Daoy (cell line): ENCODE results near the gene NOC4L. TPM values are rescaled to one million over a fixed set of nuclear protein-coding genes. Genes with fewer than 3 reads are reported as not detected.
A peak's percentile ranks its signal among the peaks of the same experiment; 100 is the strongest.

Experiments
- DNase-seq: peaks from one replicate; pipeline ENCODE4 v3.0.0-alpha.2; 2015; ENCODE audit warnings: low read depth
- total RNA-seq: library from RNA; depleted of rRNA; stranded (reverse); fragments of >200 nt; shearing (Covaris generic); gene quantifications from 2 replicates; pipeline ENCODE4 v1.2.3, GENCODE V29; 2014

NOC4L gene
- total RNA-seq, 1 experiment from 2014 or later, result 14.2 TPM

DNA sequence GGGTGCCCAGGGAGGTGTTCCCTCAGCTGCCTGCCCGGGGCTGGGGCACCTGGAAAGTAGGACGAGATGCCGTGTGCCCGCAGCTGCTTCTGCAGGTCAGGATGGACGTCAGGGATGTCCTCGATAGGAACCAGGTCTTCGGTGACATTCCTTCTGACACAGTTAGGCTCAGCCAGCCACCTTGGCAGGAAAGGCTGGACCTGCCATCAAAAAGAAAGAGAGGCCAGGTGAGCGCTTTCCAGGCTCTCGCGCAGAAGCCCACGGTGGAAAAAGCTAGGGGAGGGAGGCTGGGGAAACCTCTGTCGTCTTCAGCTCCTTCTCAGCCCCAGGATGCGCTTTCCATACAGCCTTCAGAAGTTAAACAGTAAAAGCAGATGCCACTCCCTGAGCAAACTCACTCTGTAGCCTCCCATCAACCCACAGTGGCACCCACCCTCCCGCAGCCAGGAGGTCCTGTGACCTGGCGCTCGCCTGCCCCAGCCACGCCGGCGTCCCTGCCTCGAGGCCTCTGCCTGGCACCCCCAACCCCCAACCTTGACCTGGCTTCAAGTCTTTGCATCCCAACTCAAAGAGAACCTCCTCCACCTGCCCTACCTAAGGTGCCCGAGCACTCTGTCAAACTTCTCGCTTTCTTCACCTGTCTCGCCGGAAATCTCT, 1.4 kb upstream of the NOC4L start:
- DNase-seq, result no peak

DNA sequence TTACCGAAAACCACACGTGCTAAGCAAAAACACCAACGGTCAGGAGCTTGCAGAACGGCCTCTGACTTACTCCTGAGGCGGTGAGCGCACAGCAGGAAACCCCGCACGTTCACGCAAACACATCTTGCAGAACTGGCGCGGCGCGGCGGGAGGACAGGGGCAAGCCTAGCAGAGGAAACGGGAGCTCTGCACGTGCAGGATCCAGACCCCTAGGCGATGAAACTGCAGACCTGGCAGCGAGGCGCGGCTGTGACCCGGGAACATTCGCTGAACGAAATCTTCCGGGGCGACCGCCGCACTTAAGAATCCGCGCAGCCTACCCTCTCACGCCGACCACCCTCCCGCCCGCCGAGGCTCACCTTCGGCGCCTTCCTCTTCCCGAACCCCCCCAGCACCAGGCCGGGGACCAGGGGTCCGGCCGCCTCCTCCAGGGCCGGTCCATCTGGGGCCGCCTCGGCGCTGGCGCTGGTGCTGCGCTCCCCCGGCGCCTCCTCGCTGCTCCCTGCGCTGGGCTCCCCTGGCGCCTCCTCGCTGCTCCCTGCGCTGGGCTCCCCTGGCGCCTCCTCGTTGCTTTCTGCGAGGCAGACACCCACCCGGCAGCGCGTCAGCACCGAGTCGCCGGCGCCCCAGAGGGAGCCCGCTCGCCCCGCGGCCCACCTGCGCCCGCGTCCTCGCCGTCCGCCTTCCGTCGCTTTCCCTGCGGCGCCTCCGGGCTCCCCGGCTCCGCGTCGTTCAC, 753 bp upstream of the NOC4L start:
- DNase-seq, result no peak

DNA sequence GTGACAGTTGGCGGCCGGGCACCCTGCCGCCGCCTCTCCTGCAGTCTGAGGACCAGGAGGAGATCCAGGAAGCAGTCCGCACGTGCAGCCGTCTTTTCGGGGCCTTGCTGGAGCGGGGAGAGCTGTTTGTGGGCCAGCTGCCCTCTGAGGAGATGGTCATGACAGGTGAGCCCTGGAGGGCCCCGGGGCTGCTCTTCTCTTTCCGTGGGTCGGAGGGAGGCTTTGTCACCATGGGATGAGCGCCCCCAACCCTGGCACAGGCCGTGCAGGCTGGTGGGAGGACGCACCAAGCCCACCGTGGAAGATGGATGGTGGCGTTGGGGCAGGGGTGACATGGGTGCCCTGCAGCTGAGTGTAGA, 532 bp downstream of the NOC4L start:
- no peak for DNase-seq

DNA sequence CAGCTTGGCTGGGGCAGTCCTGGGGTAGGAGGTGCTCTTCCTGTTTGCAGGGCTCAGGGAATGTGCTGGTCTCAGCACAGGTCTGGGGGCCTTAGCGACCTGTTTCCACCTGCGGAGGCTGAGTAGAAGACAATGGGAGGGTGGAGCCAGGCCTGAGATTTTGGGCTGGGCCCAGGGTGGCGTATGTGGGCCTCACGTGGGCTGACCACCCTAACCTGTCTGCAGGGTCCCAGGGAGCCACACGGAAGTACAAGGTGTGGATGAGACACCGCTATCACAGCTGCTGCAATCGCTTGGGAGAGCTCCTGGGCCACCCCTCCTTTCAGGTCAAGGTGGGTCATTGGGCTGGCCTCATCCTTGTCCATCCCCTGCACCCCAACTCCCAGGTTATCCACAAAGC, 1.1 kb downstream of the NOC4L start:
- DNase-seq, result no peak

DNA sequence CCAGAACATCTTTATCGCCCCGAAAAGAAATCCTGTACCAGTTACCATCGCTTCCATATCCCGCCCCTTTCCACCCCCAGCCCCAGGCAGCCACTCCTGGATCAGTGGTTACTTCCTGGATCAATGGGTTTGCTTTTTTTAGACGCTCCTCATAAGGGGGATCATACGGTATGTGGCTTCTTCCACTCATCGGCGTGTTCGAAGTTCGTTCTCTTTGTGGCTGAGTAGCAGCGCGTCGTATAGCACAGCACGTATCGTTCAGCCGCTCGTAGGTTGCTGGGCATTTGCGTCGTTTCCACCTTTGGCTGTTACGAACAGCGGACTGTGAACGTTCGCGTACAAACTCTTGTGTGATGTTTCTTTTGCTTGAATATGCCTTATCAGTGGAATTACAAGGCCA, 1.8 kb downstream of the NOC4L start:
- no peak for DNase-seq

DNA sequence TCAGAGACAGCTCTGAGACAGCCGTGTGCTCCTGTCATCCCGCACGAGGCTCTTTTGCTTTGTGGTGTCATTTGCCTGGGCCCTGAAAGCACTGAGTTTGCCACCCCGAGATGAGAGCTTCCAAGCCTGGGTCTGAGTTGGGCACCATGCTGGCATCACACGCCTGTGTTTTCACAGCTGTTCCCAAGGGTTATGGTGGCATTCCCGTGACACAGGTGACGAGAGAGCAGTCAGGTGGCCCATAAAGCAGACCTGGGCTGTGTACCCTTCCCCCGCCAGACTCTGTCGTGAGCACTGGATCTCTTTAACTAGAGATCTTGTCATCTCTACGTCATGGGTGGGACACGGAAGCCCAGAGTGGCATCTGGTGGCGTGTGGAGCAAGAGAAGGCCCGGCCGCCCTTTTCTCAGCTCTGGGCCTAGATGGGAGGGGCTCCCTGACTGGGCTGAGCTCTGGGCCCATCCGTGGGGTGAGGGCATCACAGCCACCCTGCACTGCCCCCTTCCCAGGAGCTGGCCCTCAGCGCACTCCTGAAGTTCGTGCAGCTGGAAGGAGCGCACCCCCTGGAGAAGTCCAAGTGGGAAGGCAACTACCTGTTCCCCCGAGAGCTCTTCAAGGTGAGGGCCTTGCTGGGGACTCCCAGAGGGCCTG, 2.6 kb downstream of the NOC4L start:
- no peak for DNase-seq

DNA sequence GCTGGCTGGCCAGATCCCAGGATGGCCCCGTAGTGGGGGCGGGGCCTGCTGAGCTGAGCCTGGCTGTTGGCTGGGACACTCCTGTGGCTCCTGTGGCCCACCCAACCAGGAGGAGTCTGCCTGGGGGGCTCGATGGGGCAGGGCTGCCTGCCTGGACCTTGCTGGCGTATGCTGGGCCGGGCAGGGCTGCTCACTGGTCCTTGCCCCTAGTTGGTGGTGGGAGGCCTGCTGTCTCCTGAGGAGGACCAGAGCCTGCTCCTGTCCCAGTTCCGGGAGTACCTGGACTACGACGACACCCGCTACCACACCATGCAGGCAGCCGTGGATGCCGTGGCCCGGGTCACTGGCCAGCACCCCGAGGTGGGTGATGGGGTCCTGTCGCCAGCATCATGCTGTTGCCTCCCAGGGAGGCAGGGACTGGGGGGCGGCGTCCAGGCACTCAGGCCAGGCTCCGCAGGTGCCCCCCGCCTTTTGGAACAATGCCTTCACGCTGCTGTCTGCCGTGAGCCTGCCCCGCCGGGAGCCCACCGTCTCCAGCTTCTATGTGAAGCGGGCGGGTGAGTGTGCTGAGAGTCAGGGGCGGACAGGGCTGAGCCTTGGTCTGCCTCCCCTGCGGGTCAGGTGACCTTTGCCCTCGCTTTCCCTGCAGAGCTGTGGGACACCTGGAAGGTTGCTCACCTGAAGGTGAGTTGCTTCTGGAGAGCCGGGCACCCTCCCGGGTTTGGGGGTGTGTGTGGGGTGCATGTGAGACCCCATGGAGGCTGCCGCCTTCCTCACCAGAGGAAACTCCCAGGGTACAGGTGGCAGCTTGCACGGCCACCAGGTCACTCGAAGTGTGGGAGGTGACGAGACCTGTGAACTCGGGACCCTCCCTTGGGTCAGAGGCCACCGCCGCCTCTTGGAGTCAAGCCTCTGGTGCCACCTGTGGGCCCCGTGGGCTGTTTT, 3.4 kb downstream of the NOC4L start:
- no peak for DNase-seq

DNA sequence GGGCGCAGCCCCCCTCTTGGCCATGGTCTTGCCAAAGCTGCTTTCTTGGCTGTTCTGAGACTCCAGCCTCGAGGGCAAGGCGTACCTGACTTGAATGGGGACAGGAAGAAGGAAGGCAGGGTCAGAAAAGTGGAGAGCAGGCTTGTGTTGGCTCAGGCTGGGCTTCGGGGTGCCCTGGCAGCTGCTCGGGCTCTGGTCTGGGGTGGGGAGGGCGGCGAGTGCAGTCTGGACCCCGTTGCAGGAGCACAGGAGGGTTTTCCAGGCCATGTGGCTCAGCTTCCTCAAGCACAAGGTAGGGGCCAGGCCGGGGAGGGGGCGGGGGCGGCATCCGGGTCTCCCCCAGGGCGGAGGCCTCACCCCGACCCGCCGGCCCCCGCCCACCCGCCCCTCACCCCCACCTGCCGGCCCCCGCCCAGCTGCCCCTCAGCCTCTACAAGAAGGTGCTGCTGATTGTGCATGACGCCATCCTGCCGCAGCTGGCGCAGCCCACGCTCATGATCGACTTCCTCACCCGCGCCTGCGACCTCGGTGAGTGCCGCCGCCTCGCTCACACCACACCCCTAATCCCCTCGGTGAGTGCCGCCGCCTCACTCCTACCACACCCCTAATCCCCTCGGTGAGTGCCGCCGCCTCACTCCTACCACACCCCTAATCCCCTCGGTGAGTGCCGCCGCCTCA, 4.2 kb downstream of the NOC4L start:
- no peak for DNase-seq

DNA sequence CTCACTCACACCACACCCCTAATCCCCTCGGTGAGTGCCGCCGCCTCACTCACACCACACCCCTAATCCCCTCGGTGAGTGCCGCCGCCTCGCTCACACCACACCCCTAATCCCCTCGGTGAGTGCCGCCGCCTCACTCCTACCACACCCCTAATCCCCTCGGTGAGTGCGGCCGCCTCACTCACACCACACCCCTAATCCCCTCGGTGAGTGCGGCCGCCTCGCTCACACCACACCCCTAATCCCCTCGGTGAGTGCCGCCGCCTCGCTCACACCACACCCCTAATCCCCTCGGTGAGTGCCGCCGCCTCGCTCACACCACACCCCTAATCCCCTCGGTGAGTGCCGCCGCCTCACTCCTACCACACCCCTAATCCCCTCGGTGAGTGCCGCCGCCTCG, 5.3 kb downstream of the NOC4L start:
- DNase-seq, result peak; percentile 33

DNA sequence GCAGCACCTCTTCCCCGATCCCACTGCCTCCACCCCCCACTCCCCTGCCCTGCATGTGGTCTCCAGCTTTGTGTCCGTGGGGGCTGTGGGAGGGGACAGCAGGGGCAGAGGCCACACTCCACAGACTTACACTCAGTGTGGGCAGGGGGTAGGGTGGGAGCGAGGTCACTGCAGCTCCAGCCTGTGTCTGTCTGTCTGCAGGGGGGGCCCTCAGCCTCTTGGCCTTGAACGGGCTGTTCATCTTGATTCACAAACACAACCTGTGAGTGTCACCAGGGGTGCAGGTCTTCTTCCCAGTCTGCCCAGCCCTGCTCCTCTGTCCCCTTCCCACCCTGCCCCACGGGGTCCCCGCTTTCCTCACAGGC, 6.5 kb downstream of the NOC4L start:
- no peak for DNase-seq

DNA sequence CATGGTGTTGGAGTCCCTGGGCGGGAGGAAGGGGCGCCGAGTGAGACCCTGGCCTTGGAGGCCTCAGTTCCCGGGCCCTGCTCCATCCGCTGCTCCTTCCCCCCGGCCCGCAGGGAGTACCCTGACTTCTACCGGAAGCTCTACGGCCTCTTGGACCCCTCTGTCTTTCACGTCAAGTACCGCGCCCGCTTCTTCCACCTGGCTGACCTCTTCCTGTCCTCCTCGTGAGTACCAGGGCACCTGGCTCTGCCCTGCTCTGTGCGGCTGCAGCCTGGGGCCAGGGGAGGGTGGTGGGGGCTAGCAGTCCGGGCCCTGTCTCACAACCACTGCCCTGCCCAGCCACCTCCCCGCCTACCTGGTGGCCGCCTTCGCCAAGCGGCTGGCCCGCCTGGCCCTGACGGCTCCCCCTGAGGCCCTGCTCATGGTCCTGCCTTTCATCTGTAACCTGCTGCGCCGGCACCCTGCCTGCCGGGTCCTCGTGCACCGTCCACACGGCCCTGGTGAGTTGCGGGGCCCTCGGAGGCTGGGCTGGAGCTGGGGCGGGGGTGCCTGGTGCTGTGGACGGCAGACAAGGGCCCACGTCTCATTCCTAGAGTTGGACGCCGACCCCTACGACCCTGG, 7.0 kb downstream of the NOC4L start:
- no peak for DNase-seq

DNA sequence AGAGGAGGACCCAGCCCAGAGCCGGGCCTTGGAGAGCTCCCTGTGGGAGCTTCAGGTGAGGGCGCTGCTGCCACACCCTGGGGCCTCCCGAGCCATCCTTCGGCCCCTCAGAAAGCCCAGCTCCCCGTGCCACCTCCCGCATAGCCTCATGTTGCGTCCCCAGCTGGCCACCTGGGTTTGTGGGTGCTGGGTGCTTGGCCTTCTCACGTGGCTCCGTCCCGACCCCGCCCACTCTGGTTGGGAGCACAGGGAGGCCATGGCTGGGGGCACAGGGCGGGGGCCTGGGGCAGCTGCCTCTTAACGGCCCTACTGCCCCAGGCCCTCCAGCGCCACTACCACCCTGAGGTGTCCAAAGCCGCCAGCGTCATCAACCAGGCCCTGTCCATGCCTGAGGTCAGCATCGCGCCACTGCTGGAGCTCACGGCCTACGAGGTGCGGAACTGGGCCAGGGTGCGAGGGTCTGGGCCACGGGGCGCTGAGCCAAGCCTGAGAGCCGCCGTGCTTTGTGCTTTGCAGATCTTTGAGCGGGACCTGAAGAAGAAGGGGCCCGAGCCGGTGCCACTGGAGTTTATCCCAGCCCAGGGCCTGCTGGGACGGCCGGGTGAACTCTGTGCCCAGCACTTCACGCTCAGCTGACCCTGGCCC, 7.6 kb downstream of the NOC4L start:
- no peak for DNase-seq

DNA sequence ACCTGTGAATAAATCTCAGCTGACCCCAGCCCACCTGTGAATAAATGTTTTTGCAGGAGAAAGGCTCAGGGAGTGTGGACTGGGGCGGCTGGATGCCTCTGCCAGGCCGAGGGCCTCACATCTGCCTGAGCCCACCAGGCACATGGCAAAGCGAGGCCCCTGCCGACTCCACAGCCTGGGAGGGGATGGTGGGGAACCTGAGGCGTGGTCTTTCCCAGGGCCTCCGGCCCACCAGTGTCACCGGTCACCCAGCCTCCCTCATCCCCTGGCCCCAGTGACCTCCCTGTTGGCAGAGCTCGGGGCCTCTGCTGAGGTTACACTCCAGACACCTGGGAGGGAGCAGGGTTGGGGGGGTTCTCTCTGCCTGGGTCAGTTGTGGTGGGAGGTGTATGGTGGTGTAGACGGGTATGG, 8.2 kb downstream of the NOC4L start:
- no peak for DNase-seq

DNA sequence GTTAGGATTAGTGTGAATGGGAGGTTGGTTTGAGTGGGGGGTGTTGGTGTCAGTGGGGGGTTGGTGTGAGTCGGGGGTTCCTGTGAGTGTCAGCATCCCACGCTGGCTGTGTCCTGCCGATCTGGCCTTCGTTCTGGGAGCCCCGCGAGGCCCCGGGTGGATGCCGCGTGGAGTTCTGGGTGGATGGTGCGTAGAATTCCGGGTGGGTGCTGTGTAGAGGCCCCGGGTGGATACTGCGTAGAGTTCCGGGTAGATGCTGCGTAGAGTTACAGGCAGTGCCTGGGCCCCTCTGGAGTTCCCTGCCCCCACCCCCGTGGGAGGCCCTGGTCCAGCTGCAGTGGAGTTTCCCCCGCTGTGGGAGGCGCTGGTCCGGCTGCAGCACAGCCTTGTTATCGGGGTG, 8.7 kb downstream of the NOC4L start:
- DNase-seq, result no peak

DNA sequence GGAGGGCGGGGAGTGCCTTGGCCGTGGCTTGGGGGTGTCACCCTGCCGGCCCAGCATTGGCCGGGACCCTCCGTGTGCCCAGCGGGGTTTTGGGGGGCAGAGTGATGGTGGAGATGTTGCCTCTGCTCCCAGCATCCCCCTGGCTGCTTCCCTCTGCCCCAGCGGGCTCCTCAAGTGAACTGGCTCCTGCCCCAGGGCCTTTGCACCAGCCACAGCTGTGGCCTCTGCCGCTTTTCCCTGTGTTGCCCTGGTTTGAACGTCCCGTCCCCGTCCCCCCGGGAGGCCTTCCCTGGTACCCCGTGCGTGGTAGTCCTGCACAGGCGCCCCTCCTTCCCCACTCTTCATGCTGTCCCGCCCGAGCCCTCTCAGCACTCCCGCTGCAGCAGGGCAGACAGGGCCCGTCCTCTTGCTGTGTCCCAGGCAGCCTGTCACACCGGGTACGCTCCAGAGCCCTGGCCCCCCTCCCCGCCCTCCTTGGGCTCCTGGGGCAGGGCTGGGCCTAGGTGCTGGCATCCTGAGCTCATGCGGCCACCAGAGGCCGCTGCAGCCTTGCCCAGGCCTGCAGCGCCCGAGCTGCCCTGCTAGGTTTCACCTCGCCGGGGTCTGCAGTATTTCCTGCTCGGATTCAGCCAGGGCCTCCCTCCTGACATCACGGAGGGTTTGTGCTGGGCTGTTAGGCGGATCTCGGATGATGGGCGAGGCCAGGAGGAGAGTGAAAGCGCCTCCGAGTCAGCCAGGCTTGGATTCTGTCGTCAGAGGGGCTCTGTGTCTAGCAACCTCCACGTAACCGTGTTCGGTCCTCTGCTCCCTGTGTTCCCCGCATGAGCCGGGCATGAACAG, 9.5 kb downstream of the NOC4L start:
- peak; percentile 57 for DNase-seq

DNA sequence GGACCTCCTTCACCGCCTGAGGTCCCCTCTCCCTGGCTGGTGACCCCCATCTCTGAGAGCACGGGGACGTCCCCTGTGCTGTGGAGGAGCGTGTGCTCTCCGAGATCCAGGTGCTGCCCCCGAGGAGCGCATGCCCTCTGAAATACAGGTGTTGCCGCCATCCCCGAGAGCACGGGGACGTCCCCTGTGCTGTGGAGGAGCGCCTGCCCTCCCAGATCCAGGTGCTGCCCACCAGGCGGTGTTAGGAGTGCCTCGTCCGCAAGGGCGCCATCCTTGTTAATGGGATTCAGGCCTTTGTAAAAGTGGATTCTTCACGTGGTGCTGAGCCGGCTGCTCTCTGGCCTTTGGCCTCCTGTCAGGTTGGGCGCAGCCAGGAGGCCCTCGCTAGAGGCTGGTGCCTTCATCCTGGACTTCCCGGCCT, 10.1 kb downstream of the NOC4L start:
- DNase-seq, result no peak

DNA sequence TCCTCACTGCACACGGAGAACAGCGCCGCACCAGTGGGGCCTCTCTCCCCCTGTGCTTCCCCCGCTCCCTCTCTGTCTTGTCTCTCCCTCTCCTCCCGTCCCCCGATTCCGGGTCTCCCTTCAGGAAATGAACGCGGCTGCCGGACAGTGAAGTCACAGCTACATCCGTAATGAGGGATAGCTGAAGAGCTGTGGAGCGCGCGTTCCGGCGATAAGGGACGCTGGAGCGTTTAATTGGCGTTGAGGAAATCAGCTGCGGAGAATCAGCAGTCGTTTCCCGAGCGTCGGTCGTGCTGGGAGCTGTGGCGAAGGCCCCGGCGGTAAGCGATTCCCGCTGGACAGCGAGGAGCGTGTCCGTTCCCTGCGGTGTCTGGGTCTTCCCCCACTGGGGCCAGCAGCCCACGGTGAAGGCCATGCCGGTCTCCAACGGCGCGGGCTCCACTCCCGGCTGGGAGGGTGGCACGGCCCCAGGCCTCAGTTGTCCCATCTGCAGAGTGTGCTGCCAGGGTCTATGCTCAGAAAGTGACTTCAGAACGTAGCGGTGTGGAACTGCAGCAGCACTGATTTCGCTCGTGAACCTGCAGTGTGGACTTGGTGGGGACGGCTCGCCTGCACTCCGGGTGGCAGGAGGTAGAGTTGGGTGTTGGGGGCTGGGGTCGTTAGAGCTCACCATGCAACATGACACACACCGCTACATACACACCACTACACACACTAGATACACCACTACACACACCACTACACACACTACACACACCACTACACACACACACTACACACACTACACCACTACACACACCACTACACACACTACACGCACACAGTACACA, 10.9 kb downstream of the NOC4L start:
- DNase-seq, result no peak

DNA sequence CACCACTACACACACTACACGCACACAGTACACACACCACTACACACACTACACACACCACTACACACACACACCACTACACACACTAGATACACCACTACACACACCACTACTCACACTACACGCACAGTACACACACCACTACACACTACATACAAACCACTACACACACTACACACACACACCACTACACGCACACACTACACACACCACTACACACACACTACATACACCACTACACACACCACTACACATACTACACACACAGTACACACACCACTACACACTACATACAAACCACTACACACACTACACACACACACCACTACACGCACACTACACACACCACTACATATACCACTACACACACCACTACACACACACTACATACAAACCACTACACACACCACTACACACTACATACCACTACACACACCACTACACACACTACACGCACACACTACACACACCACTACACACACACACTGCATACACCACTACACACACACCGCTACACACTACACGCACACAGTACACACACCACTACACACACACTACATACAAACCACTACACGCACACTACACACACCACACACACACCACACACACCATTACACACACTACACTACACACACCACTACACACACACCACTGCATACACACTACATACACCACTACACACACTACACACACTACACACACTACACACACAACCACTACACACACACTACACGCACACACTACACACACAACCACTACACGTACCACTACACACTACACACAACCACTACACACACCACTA, 11.7 kb downstream of the NOC4L start:
- DNase-seq, result no peak
